MG63 (cell line): ENCODE measurements around the gene TEX264. TPM values are rescaled to one million over a fixed set of nuclear protein-coding genes. Genes with fewer than 3 reads are reported as not detected.
"Not testable (repeated sequence)": the region's sequence is repeated elsewhere in the genome, so short reads cannot be mapped to it uniquely, and the experiment has no call there.

Experiments
- DNase-seq: peaks from one replicate; pipeline ENCODE4 v3.0.0-alpha.2; 2020
- H3K27me3 ChIP-seq: fragments of 250-450 bp; sonication (Bioruptor Pico); 2 replicates; pipeline ENCODE4 v1.5.1; 2020; ENCODE audit warnings: mild to moderate bottlenecking, moderate library complexity
- H3K36me3 ChIP-seq: fragments of 250-450 bp; sonication (Bioruptor Pico); 2 replicates; pipeline ENCODE4 v1.5.1; 2020; ENCODE audit warnings: mild to moderate bottlenecking, moderate library complexity
- H3K4me3 ChIP-seq: fragments of 250-450 bp; sonication (Bioruptor Pico); 2 replicates; pipeline ENCODE4 v1.5.1; 2020; ENCODE audit warnings: mild to moderate bottlenecking, moderate library complexity
- H3K9me3 ChIP-seq: fragments of 250-450 bp; sonication (Bioruptor Pico); 2 replicates; pipeline ENCODE4 v1.5.1; 2020; ENCODE audit warnings: mild to moderate bottlenecking, moderate library complexity
- total RNA-seq: library from RNA; depleted of rRNA; stranded (reverse); fragments of >200 nt; shearing (Covaris generic); gene quantifications from 2 replicates; pipeline ENCODE4 v1.2.3, GENCODE V29; 2014; ENCODE audit warnings: low replicate concordance; rRNA removed

TEX264 gene, protein sequence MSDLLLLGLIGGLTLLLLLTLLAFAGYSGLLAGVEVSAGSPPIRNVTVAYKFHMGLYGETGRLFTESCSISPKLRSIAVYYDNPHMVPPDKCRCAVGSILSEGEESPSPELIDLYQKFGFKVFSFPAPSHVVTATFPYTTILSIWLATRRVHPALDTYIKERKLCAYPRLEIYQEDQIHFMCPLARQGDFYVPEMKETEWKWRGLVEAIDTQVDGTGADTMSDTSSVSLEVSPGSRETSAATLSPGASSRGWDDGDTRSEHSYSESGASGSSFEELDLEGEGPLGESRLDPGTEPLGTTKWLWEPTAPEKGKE
- 35.9 and 64.1 TPM in 2 replicates for total RNA-seq

DNA sequence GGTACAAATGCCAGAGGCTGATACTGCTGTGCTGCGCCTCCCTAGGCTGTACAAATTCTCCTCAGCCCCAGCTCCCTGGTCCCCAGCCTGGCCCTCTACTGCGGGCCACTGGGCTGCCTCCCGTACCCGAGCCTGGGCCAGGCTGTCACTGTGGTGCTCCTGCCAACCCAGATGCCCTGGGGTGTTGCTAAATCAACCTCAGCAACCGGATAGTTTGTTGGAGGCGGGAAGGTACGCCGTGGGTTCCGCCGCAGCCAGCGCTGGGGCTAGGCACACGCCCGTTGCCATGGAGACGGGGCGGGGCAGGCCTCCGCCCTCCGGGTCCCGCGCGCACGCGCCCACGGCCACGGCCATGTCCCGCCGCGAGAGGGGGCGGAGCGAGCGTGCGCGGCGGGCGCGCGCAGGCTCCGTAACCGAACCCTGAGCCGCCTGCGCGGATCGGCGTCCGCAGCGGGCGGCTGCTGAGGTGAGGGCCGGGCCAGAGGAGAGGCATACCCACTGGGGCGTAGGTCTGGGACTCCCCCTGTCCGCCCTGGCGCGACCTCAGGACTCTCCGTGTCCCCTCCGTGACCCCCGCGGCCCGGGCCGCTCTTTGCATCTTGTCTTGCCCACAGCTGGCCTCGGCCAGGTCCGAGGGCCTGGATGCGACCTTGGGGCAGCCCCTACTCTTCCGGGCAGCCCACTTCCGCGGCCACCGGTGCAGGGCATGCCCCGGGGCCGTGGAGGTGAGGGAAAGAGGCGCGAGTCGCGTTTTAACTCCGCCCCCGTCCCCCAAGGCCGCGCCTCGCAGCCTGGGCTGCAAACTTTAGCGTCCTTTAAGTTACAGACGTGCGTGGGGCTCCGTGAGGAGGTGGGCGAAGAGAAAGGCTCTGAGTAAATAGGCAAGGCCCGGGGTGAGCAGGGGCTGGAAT lies at the start of gene TEX264:
Gene TEX264, plus strand, starts transcription at position 430 of the 911 bp plus-strand sequence. CDS start 3,053 bp downstream, outside the sequence.
- peaks cover 2% of the 10 kb centered on the region; the same call in 1 of the 2 replicates for H3K36me3 ChIP-seq
- DNase-seq: peak; percentile 81
- H3K4me3 ChIP-seq: peak within 1 kb of the TSS; percentile 75
- no peaks in the 10 kb centered on the region for H3K27me3 ChIP-seq
- H3K9me3 ChIP-seq: no peaks in the 10 kb centered on the region

DNA sequence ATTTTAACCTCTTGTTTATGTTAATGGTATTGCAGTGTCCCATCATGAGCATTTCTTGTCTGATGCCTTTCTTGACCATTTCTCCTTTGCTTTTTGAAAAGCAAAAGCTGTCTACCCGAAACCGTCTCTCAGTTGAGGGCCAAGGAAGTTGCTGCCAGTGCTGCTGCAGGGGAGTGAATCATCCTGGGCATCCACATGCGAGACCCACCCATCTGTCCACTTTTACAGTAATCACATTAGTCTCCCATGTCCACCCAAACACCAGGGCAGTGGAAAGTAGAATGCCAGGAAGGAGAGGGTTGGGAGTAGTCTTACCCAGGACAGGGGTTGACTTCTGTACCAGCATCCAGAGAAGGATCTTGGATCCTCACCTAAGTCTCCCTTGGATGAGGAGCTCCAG lies 48.6 kb upstream of the TEX264 start:
- DNase-seq: peak; percentile 41
- Histone ChIP-seq H3K9me3 (no peaks in the 10 kb centered on the region), H3K36me3 (no peaks in the 10 kb centered on the region), H3K4me3 (no peak overlapping the region), H3K27me3 (no peaks in the 10 kb centered on the region)

DNA sequence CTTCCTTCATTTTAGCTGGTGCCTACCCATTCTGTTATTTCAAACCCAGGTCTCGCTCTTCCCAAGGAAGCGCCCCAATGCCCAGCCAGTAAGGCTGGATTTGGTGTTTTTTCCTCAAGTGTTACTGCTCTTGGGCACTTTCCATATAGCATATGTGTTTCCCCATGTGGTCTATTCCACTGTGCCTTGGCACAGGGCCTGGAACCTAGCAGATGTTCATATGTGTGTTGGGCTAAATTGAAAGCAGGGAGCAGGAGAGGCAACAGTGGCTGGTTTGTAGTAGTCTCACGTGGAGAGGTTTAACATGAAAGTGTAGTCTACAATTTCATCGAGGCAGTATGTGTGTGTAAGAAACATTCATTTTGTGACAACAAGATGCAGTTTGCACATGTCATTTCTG lies 48.2 kb upstream of the TEX264 start:
- no peaks in the 10 kb centered on the region for H3K9me3 ChIP-seq
- peak; percentile 5 for DNase-seq
- no peak overlapping the region for H3K4me3 ChIP-seq
- no peaks in the 10 kb centered on the region for H3K36me3 ChIP-seq
- H3K27me3 ChIP-seq: no peaks in the 10 kb centered on the region

- H3K36me3 ChIP-seq: no peaks in the 10 kb centered on the region; the same call in 1 of the 2 replicates
- no peak for DNase-seq
- no peak overlapping the region for H3K4me3 ChIP-seq
- H3K9me3 ChIP-seq: no peaks in the 10 kb centered on the region
- H3K27me3 ChIP-seq: no peaks in the 10 kb centered on the region
These were observed 40.5 kb upstream of the TEX264 start for GRCh38 chr3:51630513-51630912.

DNA sequence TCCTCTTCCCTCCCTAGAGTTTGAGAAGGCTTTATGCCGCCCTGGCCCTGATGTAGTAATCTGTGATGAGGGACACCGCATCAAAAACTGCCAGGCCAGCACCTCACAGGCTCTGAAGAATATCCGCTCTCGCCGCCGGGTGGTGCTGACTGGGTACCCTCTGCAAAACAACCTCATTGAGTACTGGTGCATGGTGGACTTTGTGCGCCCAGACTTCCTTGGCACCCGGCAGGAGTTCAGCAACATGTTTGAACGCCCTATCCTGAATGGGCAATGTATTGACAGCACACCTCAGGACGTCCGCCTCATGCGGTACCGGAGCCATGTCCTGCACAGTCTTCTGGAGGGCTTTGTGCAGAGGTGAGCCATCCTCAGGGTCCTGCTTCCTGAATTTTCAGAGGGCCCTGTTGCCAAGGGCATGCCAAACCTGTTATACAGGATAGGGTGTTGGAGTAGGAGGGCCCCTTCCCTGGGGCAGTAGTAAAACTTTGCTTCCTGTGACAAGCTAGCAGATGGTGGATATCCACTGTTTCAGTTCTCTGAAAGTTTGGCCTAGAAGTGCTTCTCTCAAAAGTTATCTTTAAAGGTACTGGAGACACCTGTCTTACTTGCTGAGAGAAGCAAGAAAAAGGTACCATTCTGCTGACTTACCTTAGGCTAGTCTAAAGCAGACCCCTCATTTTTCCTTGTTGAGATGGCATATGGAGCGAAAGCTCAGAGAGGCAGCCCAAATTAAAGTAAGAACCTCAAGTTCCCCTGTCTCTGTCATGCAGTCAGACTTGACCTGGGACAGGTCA lies 33.7 kb upstream of the TEX264 start:
- H3K36me3 ChIP-seq: peaks cover 5% of the 10 kb centered on the region
- H3K9me3 ChIP-seq: no peaks in the 10 kb centered on the region
- DNase-seq: no peak

GRCh38 chr3:51637941-51638471 lies 33.0 kb upstream of the TEX264 start:
- DNase-seq: peak; percentile 41
- Histone ChIP-seq H3K36me3 (peaks cover 5% of the 10 kb centered on the region), H3K9me3 (no peaks in the 10 kb centered on the region), H3K27me3 (no peaks in the 10 kb centered on the region), H3K4me3 (no peak overlapping the region)

More for the DNA sequence above, 33.7 kb upstream of the TEX264 start:
- H3K4me3 ChIP-seq: no peak overlapping the region
- no peaks in the 10 kb centered on the region for H3K27me3 ChIP-seq

DNA sequence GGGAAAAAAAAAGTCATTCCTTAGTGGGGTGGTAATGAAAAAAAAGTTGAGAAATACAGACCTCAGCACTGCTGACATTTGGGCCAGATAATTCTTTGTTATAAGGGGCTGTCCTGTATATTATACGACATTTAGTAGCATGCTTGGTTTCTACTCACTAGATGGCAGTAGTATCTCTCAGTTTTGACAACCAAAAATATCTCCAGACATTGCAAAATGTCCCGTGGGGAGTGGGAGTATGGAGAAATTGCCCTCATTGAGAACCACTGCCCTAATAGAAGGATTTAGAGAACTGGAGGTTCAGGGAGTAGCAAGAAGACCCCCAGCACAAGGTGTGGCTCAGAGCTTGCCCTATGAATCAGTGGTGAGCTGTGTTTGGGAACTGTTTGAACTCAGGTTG lies 28.6 kb upstream of the TEX264 start:
- Histone ChIP-seq H3K27me3 (no peaks in the 10 kb centered on the region), H3K9me3 (no peaks in the 10 kb centered on the region), H3K4me3 (no peak overlapping the region), H3K36me3 (peaks cover 18% of the 10 kb centered on the region)
- no peak for DNase-seq

DNA sequence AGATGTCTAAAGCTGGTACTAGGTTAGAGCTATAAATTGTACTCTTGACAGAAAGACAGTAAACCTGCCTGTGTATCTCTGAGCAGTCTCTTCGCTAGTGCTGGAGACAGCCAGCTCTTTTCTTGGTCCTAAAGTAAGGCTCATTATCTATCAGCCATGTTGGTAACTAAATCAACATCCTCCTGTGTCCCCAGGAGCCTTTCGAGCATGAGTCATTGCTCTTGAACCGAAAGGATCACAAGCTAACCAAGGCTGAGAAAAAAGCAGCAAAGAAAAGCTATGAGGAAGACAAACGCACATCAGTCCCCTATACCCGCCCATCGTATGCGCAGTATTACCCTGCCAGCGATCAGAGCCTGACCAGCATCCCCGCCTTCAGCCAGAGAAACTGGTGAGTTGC lies 25.0 kb upstream of the TEX264 start:
- no peak for DNase-seq

DNA sequence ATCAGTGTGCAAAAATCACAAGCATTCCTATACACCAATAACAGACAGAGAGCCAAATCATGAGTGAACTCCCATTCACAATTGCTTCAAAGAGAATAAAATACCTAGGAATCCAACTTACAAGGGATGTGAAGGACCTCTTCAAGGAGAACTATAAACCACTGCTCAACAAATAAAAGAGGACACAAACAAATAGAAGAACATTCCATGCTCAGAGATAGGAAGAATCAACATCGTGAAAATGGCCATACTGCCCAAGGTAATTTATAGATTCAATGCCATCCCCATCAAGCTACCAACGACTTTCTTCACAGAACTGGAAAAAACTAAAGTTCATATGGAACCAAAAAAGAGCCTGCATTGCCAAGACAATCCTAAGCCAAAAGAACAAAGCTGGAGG lies 18.9 kb upstream of the TEX264 start:
- not testable (repeated sequence) for DNase-seq, H3K36me3 ChIP-seq, H3K9me3 ChIP-seq, H3K27me3 ChIP-seq, H3K4me3 ChIP-seq

More for the DNA sequence above, 25.0 kb upstream of the TEX264 start:
- Histone ChIP-seq H3K9me3 (no peaks in the 10 kb centered on the region), H3K4me3 (no peak overlapping the region), H3K27me3 (no peaks in the 10 kb centered on the region), H3K36me3 (peaks cover 17% of the 10 kb centered on the region)

DNA sequence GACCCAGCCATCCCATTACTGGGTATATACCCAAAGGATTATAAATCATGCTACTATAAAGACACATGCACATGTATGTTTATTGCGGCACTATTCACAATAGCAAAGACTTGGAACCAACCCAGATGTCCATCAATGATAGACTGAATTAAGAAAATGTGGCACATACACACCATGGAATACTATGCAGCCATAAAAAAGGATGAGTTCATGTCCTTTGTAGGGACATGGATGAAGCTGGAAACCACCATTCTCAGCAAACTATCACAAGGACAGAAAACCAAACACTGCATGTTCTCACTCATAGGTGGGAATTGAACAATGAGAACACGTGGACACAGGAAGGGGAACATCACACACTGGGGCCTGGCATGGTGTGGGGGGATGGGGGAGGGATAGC lies 17.6 kb upstream of the TEX264 start:
- not testable (repeated sequence) for H3K9me3 ChIP-seq, H3K4me3 ChIP-seq, DNase-seq, H3K27me3 ChIP-seq, H3K36me3 ChIP-seq

- Histone ChIP-seq H3K9me3 (no peaks in the 10 kb centered on the region), H3K36me3 (peaks cover 1% of the 10 kb centered on the region), H3K4me3 (no peak overlapping the region), H3K27me3 (no peaks in the 10 kb centered on the region)
- no peak for DNase-seq
These were observed 13.8 kb upstream of the TEX264 start for GRCh38 chr3:51657234-51657633.

- no peaks in the 10 kb centered on the region; the same call in 1 of the 2 replicates for H3K36me3 ChIP-seq
- H3K4me3 ChIP-seq: no peak overlapping the region
- H3K9me3 ChIP-seq: no peaks in the 10 kb centered on the region
- no peak for DNase-seq
- no peaks in the 10 kb centered on the region for H3K27me3 ChIP-seq
These were observed 11.1 kb upstream of the TEX264 start for GRCh38 chr3:51659942-51660341.

DNA sequence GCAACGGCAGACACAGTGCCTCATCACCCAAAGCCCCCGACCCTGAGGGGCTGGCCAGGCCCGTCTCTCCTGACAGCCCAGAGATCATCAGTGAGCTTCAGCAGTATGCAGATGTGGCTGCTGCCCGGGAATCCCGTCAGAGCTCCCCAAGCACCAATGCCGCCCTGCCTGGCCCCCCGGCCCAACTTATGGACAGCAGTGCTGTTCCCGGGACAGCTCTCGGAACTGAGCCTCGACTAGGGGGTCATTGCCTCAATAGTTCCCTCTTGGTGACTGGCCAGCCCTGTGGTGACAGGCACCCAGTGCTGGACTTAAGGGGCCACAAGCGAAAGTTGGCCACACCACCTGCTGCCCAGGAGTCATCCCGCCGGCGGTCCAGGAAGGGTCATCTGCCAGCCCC lies 8.6 kb upstream of the TEX264 start:
- Histone ChIP-seq H3K4me3 (no peak overlapping the region), H3K36me3 (no peaks in the 10 kb centered on the region; the same call in 1 of the 2 replicates), H3K9me3 (no peaks in the 10 kb centered on the region), H3K27me3 (no peaks in the 10 kb centered on the region)
- no peak for DNase-seq

DNA sequence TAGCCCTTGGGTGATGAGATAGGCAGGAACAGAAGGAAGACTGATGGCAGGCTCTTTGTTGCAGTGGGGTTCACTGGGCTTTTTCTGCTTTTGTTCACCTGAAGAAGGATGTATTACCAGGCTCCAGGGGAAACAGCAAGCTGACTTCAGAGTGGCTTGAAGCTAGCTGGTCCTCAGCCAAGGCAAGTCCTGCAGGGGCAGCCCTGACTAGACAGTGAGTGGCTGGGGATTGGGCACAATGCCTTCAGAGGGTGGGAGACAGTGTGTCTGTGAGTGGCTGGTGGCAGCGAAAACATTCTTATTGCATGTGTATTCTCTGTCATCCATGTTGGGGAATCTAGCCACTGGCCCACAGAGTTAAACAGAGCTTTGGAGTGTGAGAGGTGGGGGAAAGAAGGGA lies 2.3 kb upstream of the TEX264 start:
- no peak overlapping the region for H3K4me3 ChIP-seq
- no peaks in the 10 kb centered on the region for H3K27me3 ChIP-seq
- no peaks in the 10 kb centered on the region for H3K36me3 ChIP-seq
- DNase-seq: peak; percentile 28
- no peaks in the 10 kb centered on the region for H3K9me3 ChIP-seq

DNA sequence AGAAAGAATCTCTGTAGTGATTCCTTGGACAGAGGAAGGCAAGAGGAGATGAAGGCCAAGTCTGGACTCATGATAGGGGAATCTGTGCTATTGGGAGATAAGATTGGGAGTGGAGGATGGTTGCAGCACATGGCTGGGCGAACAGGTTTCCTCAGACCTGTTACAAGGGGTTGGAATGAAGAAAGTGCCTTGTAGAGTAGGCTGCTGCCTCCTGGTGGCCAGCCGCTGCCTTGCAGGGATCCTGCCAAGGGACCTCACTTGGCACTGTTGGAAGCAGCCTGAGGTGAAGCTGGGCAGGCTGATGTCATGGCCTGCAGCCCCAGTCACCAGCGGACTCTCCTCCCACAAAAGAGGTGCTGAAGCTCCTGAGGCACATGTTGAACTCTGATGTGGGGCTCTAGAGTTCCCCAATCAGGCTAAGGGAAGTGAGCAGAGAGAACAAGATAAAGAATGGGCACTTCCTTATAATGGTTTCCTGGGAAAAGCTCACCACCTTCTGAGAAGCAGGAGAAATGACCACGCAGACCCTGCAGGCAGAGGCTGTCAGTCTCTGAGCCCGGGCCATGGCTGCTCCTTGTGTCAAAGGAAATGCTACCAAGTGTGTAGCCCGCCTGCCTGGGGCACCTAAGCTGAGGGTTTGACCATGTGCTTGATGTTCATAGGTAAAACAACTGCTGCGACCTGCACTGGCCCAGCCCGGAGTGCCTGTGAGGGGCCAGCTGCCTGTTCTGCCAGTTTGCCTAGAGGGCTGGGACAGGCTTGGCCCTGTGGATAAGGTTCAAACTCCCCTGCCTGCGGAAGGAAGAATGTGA lies 1.6 kb upstream of the TEX264 start:
- no peaks in the 10 kb centered on the region for H3K27me3 ChIP-seq

More for the DNA sequence above, 1.6 kb upstream of the TEX264 start:
- no peaks in the 10 kb centered on the region for H3K36me3 ChIP-seq
- peak; percentile 80 for DNase-seq
- no peak overlapping the region for H3K4me3 ChIP-seq
- H3K9me3 ChIP-seq: no peaks in the 10 kb centered on the region
